Heart right ventricle (tissue), 16 donors: ENCODE results near the gene SLC6A14. TPM values are rescaled to one million over a fixed set of nuclear protein-coding genes. Genes with fewer than 3 reads are reported as not detected.

ENCODE experiments used
- ATAC-seq, 8 donors: fragments of 200-7000 bp; cut with Tn5 transposase; one replicate each; pipeline ENCODE4 v1.9.1; 2020; ENCODE audit warnings: mild to moderate bottlenecking in 8 of 8, moderate library complexity in 8 of 8, moderate number of reproducible peaks in 1 of 8
- DNase-seq, 2 donors: peaks; one replicate each; pipeline ENCODE4 v3.0.0-alpha.2; 2020
- H3K27ac ChIP-seq, 10 donors: fragments of 200-600 bp; sonication (generic) in 2 of 10; one replicate each; pipeline versions ENCODE4 v1.5.0 to v1.8.0; 2020 to 2022; ENCODE audit warnings: mild to moderate bottlenecking in 3 of 10
- H3K27me3 ChIP-seq, 7 donors: fragments of 200-600 bp; one replicate each; pipeline ENCODE4 v1.8.0; 2021 to 2022; ENCODE audit warnings: mild to moderate bottlenecking in 2 of 7
- H3K36me3 ChIP-seq, 9 donors: fragments of 200-600 bp; sonication (generic) in 1 of 9; one replicate each; pipeline versions ENCODE4 v1.5.0 to v1.8.0; 2020 to 2022; ENCODE audit warnings: mild to moderate bottlenecking in 2 of 9
- H3K4me1 ChIP-seq, 9 donors: fragments of 200-600 bp; sonication (generic) in 1 of 9; one replicate each; pipeline versions ENCODE4 v1.5.0 to v1.8.0; 2020 to 2022; ENCODE audit warnings: mild to moderate bottlenecking in 4 of 9
- H3K4me3 ChIP-seq, 10 donors: fragments of 200-600 bp; sonication (generic) in 2 of 10; one replicate each; pipeline versions ENCODE4 v1.5.0 to v1.8.0; 2020 to 2022; ENCODE audit warnings: mild to moderate bottlenecking in 7 of 10, moderate library complexity in 2 of 10
- H3K9me3 ChIP-seq, 11 donors: fragments of 200-600 bp in 10 of 11; sonication (generic) in 2 of 11; one replicate each; pipeline versions ENCODE4 v1.5.0 to v1.8.0; 2013 to 2022; ENCODE audit warnings: mild to moderate bottlenecking in 2 of 11, control low read depth in 1 of 11, moderate library complexity in 1 of 11
- WGBS, 2 donors: extraction: QIAGEN DNeasy Blood & Tissue Kit; methylation state at CpG; one replicate each; pipeline ENCODE4 v1.1.7; 2013; ENCODE audit warnings: inconsistent platforms in 1 of 2; 5-methylcytosine and 5-hydroxymethylcytosine counted together
- intact Hi-C, 10 donors: fragments of 100-400 bp; cut with DNase I; formaldehyde crosslinking; loops; one replicate each; pipeline versions ENCODE4 v1.11.1 to v1.14.2; 2022
- polyA plus RNA-seq, 2 donors: library from polyadenylated mRNA; stranded (reverse); fragments of 200-250 nt; gene quantifications; one replicate each; pipeline ENCODE4 v1.2.3, GENCODE V29; 2013
- total RNA-seq, 10 donors: library from RNA; stranded (reverse); fragmentation: NEBNext Ultra II Directional in 3 of 10; extraction: Animal tissue kit (Norgen Biotek cat#: 25700) in 3 of 10; gene quantifications; one replicate each; pipeline versions ENCODE4 v1.2.1 to v1.2.4, GENCODE V29; 2021 to 2023
- TF ChIP-seq, protein P1 (sequence below), 9 donors: fragments of 200-600 bp; sonication (generic) in 2 of 9; IDR thresholded peaks; one replicate each; pipeline versions ENCODE4 v1.5.0 to v1.8.0; 2021 to 2022; ENCODE audit warnings: antibody characterized with exemption in 9 of 9, mild to moderate bottlenecking in 5 of 9, moderate library complexity in 1 of 9
- donor health status: Arrhythmogenic right ventricular cardiomyopathy.
- donor health status: ischemic (EF 13 %, LVEDD 7.1; RV severe dilation, severe dysfunction).
- donor health status: healthy with polysubstance abuse.
- donor health status: DM: no; HTN: yes; CAD: no.
- donor health status: DM: no; HTN: no; CAD: no.
- donor health status: ischemic (EF 25% LVEDD 6.9; RV normal size, moderate dysfunction).
- donor health status: ischemic (EF 25% LVEDD 5.7; RV mildly dilated, moderate dysfunction).
- donor health status: healthy.
- donor health status: DM: yes; HTN: yes; CAD: no.
- donor health status: Ischemic cardiomyopathy.
- donor health status: ischemic (EF 35%, LVEDD 5.7; RV mildly dilated, moderate dysfunction).
- donor health status: nonischemic (EF 11% LVEDD 7.7; RV severe dilation, severe dysfunction).
- donor health status: DM: yes; HTN: yes; CAD: no.
- donor health status: PGD.
- donor health status: ischemic (EF 29% LVEDD 5.4; RV normal size, mild dysfunction).
- donor health status: nonischemic (EF 23%, LVEDD 6.1; RV moderate dilation, normal function).

Gene SLC6A14
- total and polyA plus RNA-seq, 12 donors: 0.01 TPM; not detected in 11

- no peaks in the 10 kb centered on the region for H3K4me1 ChIP-seq
- TF ChIP-seq, protein P1, sequence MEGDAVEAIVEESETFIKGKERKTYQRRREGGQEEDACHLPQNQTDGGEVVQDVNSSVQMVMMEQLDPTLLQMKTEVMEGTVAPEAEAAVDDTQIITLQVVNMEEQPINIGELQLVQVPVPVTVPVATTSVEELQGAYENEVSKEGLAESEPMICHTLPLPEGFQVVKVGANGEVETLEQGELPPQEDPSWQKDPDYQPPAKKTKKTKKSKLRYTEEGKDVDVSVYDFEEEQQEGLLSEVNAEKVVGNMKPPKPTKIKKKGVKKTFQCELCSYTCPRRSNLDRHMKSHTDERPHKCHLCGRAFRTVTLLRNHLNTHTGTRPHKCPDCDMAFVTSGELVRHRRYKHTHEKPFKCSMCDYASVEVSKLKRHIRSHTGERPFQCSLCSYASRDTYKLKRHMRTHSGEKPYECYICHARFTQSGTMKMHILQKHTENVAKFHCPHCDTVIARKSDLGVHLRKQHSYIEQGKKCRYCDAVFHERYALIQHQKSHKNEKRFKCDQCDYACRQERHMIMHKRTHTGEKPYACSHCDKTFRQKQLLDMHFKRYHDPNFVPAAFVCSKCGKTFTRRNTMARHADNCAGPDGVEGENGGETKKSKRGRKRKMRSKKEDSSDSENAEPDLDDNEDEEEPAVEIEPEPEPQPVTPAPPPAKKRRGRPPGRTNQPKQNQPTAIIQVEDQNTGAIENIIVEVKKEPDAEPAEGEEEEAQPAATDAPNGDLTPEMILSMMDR (IDR thresholded peaks at IDR 0.05): no peak
- WGBS, 2 donors: 59 to 62% methylated on average over 2 of the region's 2 CpGs
- no peak for ATAC-seq
- no peak overlapping the region for H3K27ac ChIP-seq
- no peaks in the 10 kb centered on the region for H3K27me3 ChIP-seq
- intact Hi-C loops: loop anchor here in 2 of 10 donors (10.0 kb wide), 1 partner anchor 1762 kb away; no protein-coding TSS in a partner anchor
- DNase-seq: no peak
- no peaks in the 10 kb centered on the region for H3K36me3 ChIP-seq
- H3K4me3 ChIP-seq: no peak overlapping the region
- no peaks in the 10 kb centered on the region for H3K9me3 ChIP-seq
Observed at GRCh38 chrX:116493271-116493670, 56.9 kb downstream of the SLC6A14 start.

GRCh38 chrX:116499780-116500179 is 63.4 kb downstream of the SLC6A14 start:
- intact Hi-C loops: loop anchor here in 2 of 10 donors (10.0 kb wide), 1 partner anchor 1755 kb away; no protein-coding TSS in a partner anchor
- no peak for ATAC-seq
- Histone ChIP-seq H3K4me3 (no peak overlapping the region), H3K27ac (no peak overlapping the region), H3K27me3 (no peaks in the 10 kb centered on the region), H3K36me3 (no peaks in the 10 kb centered on the region), H3K4me1 (no peaks in the 10 kb centered on the region), H3K9me3 (peaks cover 0 to 3% (median 0%) of the 10 kb centered on the region in 11 donors)
- no peak for DNase-seq
- TF ChIP-seq, protein P1 (IDR thresholded peaks at IDR 0.05): no peak

Other genes starting within 250 kb of the SLC6A14 start
- gene CT83, start 26.4 kb downstream of the SLC6A14 start, total RNA-seq: not detected
- gene CT83, start 26.4 kb downstream of the SLC6A14 start, polyA plus RNA-seq: not detected